Spleen (tissue), 7 donors: ENCODE data around the gene EYS.

Source experiments
- POLR2A ChIP-seq, 3 donors: fragments of 450-650 bp; IDR thresholded peaks; one replicate each; pipeline ENCODE4 v1.5.1; 2017; ENCODE audit warnings: antibody characterized with exemption in 3 of 3, mild to moderate bottlenecking in 1 of 3
- TF ChIP-seq, protein P1 (sequence below), 11 experiments: fragments of 200-600 bp in 7 of 11; fragments of 450-650 bp in 4 of 11; sonication (generic) in 4 of 11; IDR thresholded peaks in 8 of 11; conservative IDR thresholded peaks in 3 of 11; 1 replicate in 7 of 11; 2 replicates in 4 of 11; pipeline versions ENCODE4 v1.4.0 to v1.8.0; 2016 to 2021; ENCODE audit warnings: antibody characterized with exemption in 11 of 11, inconsistent platforms in 4 of 11, mild to moderate bottlenecking in 1 of 11
- donor health status: DM: no; HTN: no; CAD: no; lungs with moderate emphysema.
- donor health status: DM: no; HTN: no; CAD: no.
- donor health status: DM: no; HTN: no; CAD: no.

DNA sequence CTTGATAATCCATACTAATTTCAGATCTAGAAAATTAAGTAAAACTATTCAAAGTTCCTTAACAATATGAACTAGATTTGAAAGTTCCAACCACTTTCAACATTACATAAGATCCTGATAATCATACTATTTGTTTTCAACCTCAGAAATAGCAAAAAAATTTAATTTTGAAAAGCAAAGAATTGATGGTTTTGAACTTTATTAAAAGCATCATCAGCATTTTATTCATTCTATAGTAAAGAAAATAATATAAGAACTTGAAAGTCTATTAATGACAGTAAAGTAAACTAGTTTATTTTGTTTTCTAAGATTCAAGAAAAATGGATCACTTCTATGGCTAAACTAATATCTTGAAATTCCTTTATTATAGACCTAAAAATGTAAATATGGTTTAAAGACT, 26.8 kb downstream of the EYS start:
- TF ChIP-seq, protein P1, sequence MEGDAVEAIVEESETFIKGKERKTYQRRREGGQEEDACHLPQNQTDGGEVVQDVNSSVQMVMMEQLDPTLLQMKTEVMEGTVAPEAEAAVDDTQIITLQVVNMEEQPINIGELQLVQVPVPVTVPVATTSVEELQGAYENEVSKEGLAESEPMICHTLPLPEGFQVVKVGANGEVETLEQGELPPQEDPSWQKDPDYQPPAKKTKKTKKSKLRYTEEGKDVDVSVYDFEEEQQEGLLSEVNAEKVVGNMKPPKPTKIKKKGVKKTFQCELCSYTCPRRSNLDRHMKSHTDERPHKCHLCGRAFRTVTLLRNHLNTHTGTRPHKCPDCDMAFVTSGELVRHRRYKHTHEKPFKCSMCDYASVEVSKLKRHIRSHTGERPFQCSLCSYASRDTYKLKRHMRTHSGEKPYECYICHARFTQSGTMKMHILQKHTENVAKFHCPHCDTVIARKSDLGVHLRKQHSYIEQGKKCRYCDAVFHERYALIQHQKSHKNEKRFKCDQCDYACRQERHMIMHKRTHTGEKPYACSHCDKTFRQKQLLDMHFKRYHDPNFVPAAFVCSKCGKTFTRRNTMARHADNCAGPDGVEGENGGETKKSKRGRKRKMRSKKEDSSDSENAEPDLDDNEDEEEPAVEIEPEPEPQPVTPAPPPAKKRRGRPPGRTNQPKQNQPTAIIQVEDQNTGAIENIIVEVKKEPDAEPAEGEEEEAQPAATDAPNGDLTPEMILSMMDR (IDR thresholded peaks at IDR 0.05 in 8 of 11, conservative IDR thresholded peaks at IDR 0.05 in 3 of 11), result no peak
- TF ChIP-seq POLR2A (IDR thresholded peaks at IDR 0.05), result no peak
